Common myeloid progenitor, CD34-positive (primary cell): Measurements from ENCODE around the gene KIFAP3.

Experiments
- CTCF ChIA-PET: fragments of 350-600 bp; sonication (Branson Sonifier 250); formaldehyde crosslinking; loops from one replicate; lab custom pipeline; 2021; ENCODE audit warnings: antibody characterized with exemption; lab: Charles Lee
- POLR2A ChIA-PET: fragments of 350-600 bp; sonication (Branson Sonifier 250); formaldehyde crosslinking; loops from one replicate; lab custom pipeline; 2021; ENCODE audit warnings: antibody characterized with exemption; lab: Charles Lee
- DNase-seq, 3 donors: peaks; one replicate each; pipeline versions ENCODE4 v3.0.0 to v3.0.0-alpha.2; 2013
- H3K27ac ChIP-seq, 2 experiments: 1 replicate in 1 of 2; 2 replicates in 1 of 2; pipeline ENCODE4 v1.7.0; 2013; ENCODE audit warnings: inconsistent platforms in 2 of 2, low read length in 2 of 2, mild to moderate bottlenecking in 2 of 2, low read depth in 1 of 2, moderate library complexity in 1 of 2; ENCODE audit not compliant: severe bottlenecking in 2 of 2, insufficient read depth in 1 of 2, poor library complexity in 1 of 2
- H3K27me3 ChIP-seq, 5 experiments: replicated peaks in 2 of 5; 1 replicate in 3 of 5; 2 replicates in 2 of 5; pipeline versions ENCODE4 v1.6.1 to v1.7.0; 2013; ENCODE audit warnings: low read length in 4 of 5, mild to moderate bottlenecking in 2 of 5, moderate library complexity in 2 of 5, inconsistent platforms in 1 of 5; ENCODE audit not compliant: insufficient read depth in 5 of 5, control insufficient read depth in 4 of 5
- H3K36me3 ChIP-seq, 4 experiments: 1 replicate in 2 of 4; 2 replicates in 2 of 4; pipeline versions ENCODE4 v1.6.1 to v1.7.0; 2013; ENCODE audit warnings: low read length in 3 of 4, control low read depth in 1 of 4, mild to moderate bottlenecking in 1 of 4; ENCODE audit not compliant: control insufficient read depth in 4 of 4, insufficient read depth in 4 of 4
- H3K4me1 ChIP-seq, 4 experiments: 1 replicate in 3 of 4; 2 replicates in 1 of 4; pipeline versions ENCODE4 v1.6.1 to v1.7.1; 2013; ENCODE audit warnings: low read length in 3 of 4, mild to moderate bottlenecking in 3 of 4, control low read depth in 1 of 4, inconsistent platforms in 1 of 4, moderate library complexity in 1 of 4; ENCODE audit not compliant: control insufficient read depth in 4 of 4, insufficient read depth in 4 of 4; ENCODE audit errors: control extremely low read depth in 1 of 4
- H3K4me3 ChIP-seq, 7 experiments: 1 replicate in 4 of 7; 2 replicates in 3 of 7; pipeline versions ENCODE4 v1.5.1 to v1.7.0; 2013; ENCODE audit warnings: mild to moderate bottlenecking in 7 of 7, low read length in 6 of 7, moderate library complexity in 6 of 7, inconsistent platforms in 2 of 7, low read depth in 2 of 7, control low read depth in 1 of 7; ENCODE audit not compliant: insufficient read depth in 4 of 7, control insufficient read depth in 1 of 7; ENCODE audit errors: extremely low read depth in 1 of 7
- H3K9me3 ChIP-seq, 5 experiments: 1 replicate in 4 of 5; 2 replicates in 1 of 5; pipeline versions ENCODE4 v1.6.1 to v1.7.1; 2013; ENCODE audit warnings: low read length in 4 of 5, mild to moderate bottlenecking in 2 of 5, inconsistent platforms in 1 of 5, low read depth in 1 of 5, moderate library complexity in 1 of 5; ENCODE audit not compliant: control insufficient read depth in 4 of 5, insufficient read depth in 2 of 5; ENCODE audit errors: control extremely low read depth in 1 of 5
- WGBS: methylation state at CpG from one replicate; pipeline ENCODE4 v1.1.5; 2013; ENCODE audit not compliant: insufficient coverage; 5-methylcytosine and 5-hydroxymethylcytosine counted together

Gene KIFAP3

GRCh38 chr1:169999331-169999741, 75.2 kb downstream of the KIFAP3 start:
- 92% methylated on average over 2 of the region's 4 CpGs for WGBS

GRCh38 chr1:169995993-169996392, 78.5 kb downstream of the KIFAP3 start:
- no CpG with 5 or more reads among the region's 2 CpGs for WGBS

More at GRCh38 chr1:169999331-169999741, 75.2 kb downstream of the KIFAP3 start:
- Histone ChIP-seq H3K4me1 (no peaks in the 10 kb centered on the region), H3K9me3 (no peaks in the 10 kb centered on the region), H3K27ac (no peak overlapping the region), H3K4me3 (no peak overlapping the region), H3K36me3 (peaks cover 0 to 8% (median 1%) of the 10 kb centered on the region in 4 experiments), H3K27me3 (no peaks in the 10 kb centered on the region)
- POLR2A ChIA-PET: no interaction called here
- CTCF ChIA-PET: no interaction called here
- DNase-seq: no peak

GRCh38 chr1:169989246-169989645, 85.2 kb downstream of the KIFAP3 start:
- Histone ChIP-seq H3K36me3 (peaks cover 0 to 2% (median 0%) of the 10 kb centered on the region in 4 experiments), H3K27ac (no peak overlapping the region), H3K9me3 (no peaks in the 10 kb centered on the region), H3K27me3 (no peaks in the 10 kb centered on the region), H3K4me1 (no peaks in the 10 kb centered on the region), H3K4me3 (no peak overlapping the region)
- CTCF ChIA-PET: no interaction called here
- WGBS: no CpG with 5 or more reads among the region's 2 CpGs
- POLR2A ChIA-PET: no interaction called here
- no peak for DNase-seq

More at GRCh38 chr1:169995993-169996392, 78.5 kb downstream of the KIFAP3 start:
- Histone ChIP-seq H3K4me1 (no peaks in the 10 kb centered on the region), H3K36me3 (peaks cover 0 to 8% (median 1%) of the 10 kb centered on the region in 4 experiments), H3K27me3 (no peaks in the 10 kb centered on the region), H3K9me3 (no peaks in the 10 kb centered on the region), H3K27ac (no peak overlapping the region), H3K4me3 (no peak overlapping the region)
- no peak for DNase-seq
- ChIA-PET CTCF (interaction anchor here (1.2 kb wide), 1 partner anchor 10 kb away, joined by 3 read pairs; no protein-coding TSS in a partner anchor), POLR2A (no interaction called here)

DNA sequence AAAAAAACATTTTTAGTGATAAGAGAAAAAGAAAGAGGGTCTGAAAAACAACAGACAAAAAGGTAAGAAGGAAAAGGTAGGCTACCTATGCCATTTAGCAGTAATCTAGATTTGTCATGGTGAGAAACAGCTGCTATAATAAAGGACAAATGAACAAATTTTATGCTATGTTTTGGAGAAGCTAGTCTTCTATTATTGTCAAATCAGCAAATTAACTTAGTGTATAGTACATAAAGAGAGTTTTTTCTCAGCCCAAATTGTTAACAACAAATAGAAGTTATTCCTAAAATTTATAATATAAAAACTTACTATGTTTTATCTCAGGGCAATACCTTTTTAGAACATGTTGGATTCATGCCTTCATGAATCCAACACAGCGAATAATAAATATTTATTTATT, 88.7 kb downstream of the KIFAP3 start:
- POLR2A ChIA-PET: no interaction called here
- CTCF ChIA-PET: interaction anchor here (1.0 kb wide), 1 partner anchor 10 kb away, joined by 3 read pairs; no protein-coding TSS in a partner anchor

GRCh38 chr1:169974067-169974466, 100.4 kb downstream of the KIFAP3 start:
- DNase-seq: no peak
- Histone ChIP-seq H3K36me3 (peaks cover 0 to 8% (median 3%) of the 10 kb centered on the region in 4 experiments), H3K27me3 (no peaks in the 10 kb centered on the region), H3K9me3 (no peaks in the 10 kb centered on the region), H3K4me1 (no peaks in the 10 kb centered on the region), H3K4me3 (no peak overlapping the region), H3K27ac (no peak overlapping the region)
- ChIA-PET POLR2A (no interaction called here), CTCF (no interaction called here)

More for the DNA sequence above, 88.7 kb downstream of the KIFAP3 start:
- Histone ChIP-seq H3K4me3 (no peak overlapping the region), H3K4me1 (no peaks in the 10 kb centered on the region), H3K36me3 (peaks cover 0 to 13% (median under 1%) of the 10 kb centered on the region in 4 experiments), H3K9me3 (no peaks in the 10 kb centered on the region), H3K27me3 (no peaks in the 10 kb centered on the region), H3K27ac (no peak overlapping the region)
- no CpG with 5 or more reads among the region's 1 CpG for WGBS
- no peak for DNase-seq

DNA sequence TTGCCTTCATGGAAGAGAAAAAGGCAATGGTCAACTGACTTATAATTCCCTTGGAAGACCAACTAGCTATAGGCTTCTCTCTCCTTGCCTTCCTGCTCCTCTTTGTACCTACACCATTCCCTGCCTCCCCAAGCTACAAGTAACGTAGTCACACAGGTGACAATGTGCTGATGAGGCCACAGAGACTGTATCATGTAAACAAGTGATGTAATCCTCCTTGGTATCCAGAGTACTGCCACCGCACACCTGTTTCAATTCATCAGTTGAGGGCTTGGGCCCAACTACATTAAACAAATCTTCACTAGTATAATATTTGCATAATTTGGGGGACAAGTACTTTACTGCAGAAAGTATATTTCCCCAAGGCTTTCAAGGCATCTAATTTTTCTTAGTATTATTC, 104.4 kb downstream of the KIFAP3 start:
- ChIA-PET CTCF (no interaction called here), POLR2A (no interaction called here)
- no peaks in the 10 kb centered on the region for H3K9me3 ChIP-seq
- no peaks in the 10 kb centered on the region for H3K4me1 ChIP-seq
- no peak for DNase-seq
- whole genome bisulfite sequencing: 90% methylated on average over 1 of the region's 2 CpGs
- no peaks in the 10 kb centered on the region for H3K27me3 ChIP-seq
- H3K4me3 ChIP-seq: no peak overlapping the region
- no peak overlapping the region for H3K27ac ChIP-seq
- H3K36me3 ChIP-seq: peaks cover 0 to 3% (median under 1%) of the 10 kb centered on the region in 4 experiments

DNA sequence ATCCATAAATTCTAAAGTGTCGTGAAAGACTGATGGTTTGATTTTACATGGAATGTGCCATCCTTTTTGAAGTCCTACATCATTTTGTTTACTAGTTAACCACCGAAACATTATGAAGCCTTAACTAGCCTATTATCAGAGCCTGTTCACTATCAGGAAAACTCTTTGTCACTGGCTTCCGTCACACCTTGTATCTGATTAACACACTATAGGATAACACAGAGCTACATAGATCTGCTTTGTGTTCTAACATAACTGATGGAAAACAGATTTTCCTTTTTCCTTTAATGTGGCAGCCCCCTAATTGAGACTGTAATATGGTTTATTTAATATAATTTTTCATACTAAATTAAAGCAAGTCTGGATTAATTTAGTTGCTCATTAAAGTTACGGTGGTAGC, 106.3 kb downstream of the KIFAP3 start:
- Histone ChIP-seq H3K27me3 (no peaks in the 10 kb centered on the region), H3K36me3 (peaks cover 0 to 3% (median under 1%) of the 10 kb centered on the region in 4 experiments), H3K27ac (no peak overlapping the region), H3K4me3 (no peak overlapping the region), H3K9me3 (no peaks in the 10 kb centered on the region), H3K4me1 (no peaks in the 10 kb centered on the region)
- ChIA-PET POLR2A (no interaction called here), CTCF (no interaction called here)
- 50% methylated on average over 2 of the region's 4 CpGs for WGBS
- DNase-seq: no peak
